ENCODE measurements around the gene S100A8.
"Not testable (repeated sequence)": the region's sequence is repeated elsewhere in the genome, so short reads cannot be mapped to it uniquely, and the experiment has no call there.

Gene S100A8

GRCh38 chr1:153349363-153350320 is 41.2 kb downstream of the S100A8 start:
- no peak overlapping the region for H3K4me3 ChIP-seq (ENCODE audit: control insufficient read depth, low read depth, low read length)
- TF ChIP-seq, protein P1, sequence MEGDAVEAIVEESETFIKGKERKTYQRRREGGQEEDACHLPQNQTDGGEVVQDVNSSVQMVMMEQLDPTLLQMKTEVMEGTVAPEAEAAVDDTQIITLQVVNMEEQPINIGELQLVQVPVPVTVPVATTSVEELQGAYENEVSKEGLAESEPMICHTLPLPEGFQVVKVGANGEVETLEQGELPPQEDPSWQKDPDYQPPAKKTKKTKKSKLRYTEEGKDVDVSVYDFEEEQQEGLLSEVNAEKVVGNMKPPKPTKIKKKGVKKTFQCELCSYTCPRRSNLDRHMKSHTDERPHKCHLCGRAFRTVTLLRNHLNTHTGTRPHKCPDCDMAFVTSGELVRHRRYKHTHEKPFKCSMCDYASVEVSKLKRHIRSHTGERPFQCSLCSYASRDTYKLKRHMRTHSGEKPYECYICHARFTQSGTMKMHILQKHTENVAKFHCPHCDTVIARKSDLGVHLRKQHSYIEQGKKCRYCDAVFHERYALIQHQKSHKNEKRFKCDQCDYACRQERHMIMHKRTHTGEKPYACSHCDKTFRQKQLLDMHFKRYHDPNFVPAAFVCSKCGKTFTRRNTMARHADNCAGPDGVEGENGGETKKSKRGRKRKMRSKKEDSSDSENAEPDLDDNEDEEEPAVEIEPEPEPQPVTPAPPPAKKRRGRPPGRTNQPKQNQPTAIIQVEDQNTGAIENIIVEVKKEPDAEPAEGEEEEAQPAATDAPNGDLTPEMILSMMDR (conservative IDR thresholded peaks at IDR 0.05; ENCODE audit: control insufficient read depth, insufficient read depth, low read depth, low read length) = no peak

GRCh38 chr1:153348511-153349362 is 42.1 kb downstream of the S100A8 start, which contains the start of gene PGLYRP4:
PGLYRP4 (minus strand) TSS chr1:153348841; CDS start chr1:153347932, 909 bp downstream.
- no peak for DNase-seq (ENCODE audit: low read depth)
- no peak within 1 kb of the TSS for H3K4me3 ChIP-seq (ENCODE audit: control insufficient read depth, low read depth, low read length)
- TF ChIP-seq, protein P1 (conservative IDR thresholded peaks at IDR 0.05; ENCODE audit: control insufficient read depth, insufficient read depth, low read depth, low read length) = no peak

More at GRCh38 chr1:153349363-153350320, 41.2 kb downstream of the S100A8 start:
- no peak for DNase-seq (ENCODE audit: low read depth)

DNA sequence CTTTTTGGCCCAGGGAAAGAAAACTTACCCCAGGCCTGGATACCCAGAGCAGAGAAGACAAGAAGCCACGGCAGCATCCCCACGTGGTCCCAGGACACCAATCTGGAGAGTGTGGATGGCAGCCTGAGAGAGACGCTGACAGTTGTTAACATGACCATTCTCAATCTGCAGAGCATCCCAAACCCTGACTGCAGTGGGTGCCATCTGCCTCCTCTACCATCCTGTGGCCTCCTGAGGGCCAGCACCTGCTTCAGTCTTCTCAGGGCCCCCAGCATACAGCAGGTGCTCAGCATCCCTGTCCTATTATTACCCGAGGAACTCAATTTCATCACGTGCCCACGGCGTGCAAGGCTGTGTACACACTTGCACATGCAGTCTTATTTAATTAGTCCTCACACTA is 43.0 kb downstream of the S100A8 start:
- TF ChIP-seq, protein P1 (conservative IDR thresholded peaks at IDR 0.05; ENCODE audit: control insufficient read depth, insufficient read depth, low read depth, low read length) = no peak
- no peak overlapping the region for H3K4me3 ChIP-seq (ENCODE audit: control insufficient read depth, low read depth, low read length)
- DNase-seq (ENCODE audit: low read depth) = no peak

DNA sequence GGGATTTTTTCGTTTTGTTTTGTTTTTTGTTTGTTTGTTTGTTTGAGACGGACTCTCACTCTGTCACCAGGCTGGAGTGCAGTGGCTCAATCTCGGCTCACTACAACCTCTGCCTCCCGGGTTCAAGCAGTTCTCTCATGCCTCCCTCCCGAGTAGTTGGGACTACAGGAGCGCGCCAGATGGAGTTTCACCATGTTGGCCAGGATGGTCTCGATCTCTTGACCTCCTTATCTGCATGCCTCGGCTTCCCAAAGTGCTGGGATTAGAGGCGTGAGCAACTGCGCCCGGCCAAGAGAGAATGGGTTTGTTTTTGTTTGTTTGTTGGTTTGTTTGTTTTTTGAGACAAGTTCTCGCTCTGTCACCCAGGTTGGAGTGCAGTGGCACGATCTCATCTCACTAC is 43.8 kb downstream of the S100A8 start:
- H3K4me3 ChIP-seq (ENCODE audit: control insufficient read depth, low read depth, low read length); DNase-seq (ENCODE audit: low read depth): not testable (repeated sequence)

GRCh38 chr1:153346077-153346723 is 44.7 kb downstream of the S100A8 start:
- DNase-seq (ENCODE audit: low read depth) = no peak
- H3K4me3 ChIP-seq (ENCODE audit: control insufficient read depth, low read depth, low read length) = no peak overlapping the region
- TF ChIP-seq, protein P1 (conservative IDR thresholded peaks at IDR 0.05; ENCODE audit: control insufficient read depth, insufficient read depth, low read depth, low read length) = no peak

GRCh38 chr1:153345187-153346076 is 45.4 kb downstream of the S100A8 start:
- no peak for DNase-seq (ENCODE audit: low read depth)
- TF ChIP-seq, protein P1 (conservative IDR thresholded peaks at IDR 0.05; ENCODE audit: control insufficient read depth, insufficient read depth, low read depth, low read length) = no peak
- H3K4me3 ChIP-seq (ENCODE audit: control insufficient read depth, low read depth, low read length) = no peak overlapping the region
